Smooth muscle cell of the umbilical artery (primary cell): ENCODE data around the gene TPP2. TPM values are rescaled to one million over a fixed set of nuclear protein-coding genes. Genes with fewer than 3 reads are reported as not detected.

Source experiments
- total RNA-seq: library from RNA; depleted of rRNA; stranded (reverse); fragments of >200 nt; gene quantifications from 2 replicates; pipeline ENCODE4 v1.2.3, GENCODE V29; 2014

Gene TPP2
- total RNA-seq: 41.0 and 76.9 TPM in 2 replicates

GRCh38 chr13:102596147-102597028 is at the start of gene TPP2:
Gene TPP2, plus strand, starts transcription at chr13:102596986. Its CDS starts 53 bp downstream, at chr13:102597039.

GRCh38 chr13:102694937-102695336 is 98.2 kb downstream of the TPP2 start, which contains the start of gene METTL21C:
Gene METTL21C, minus strand, starts transcription at chr13:102695044. Its CDS starts 546 bp downstream, at chr13:102694498.

Other genes starting within 250 kb of the TPP2 start
- under 0.01 TPM in 1 of 2 replicates, not detected in the other for gene FGF14, start 194.9 kb upstream of the TPP2 start, total RNA-seq
- not detected in 2 replicates for gene METTL21C, start 98.1 kb downstream of the TPP2 start, total RNA-seq
- gene TEX30, start 176.8 kb downstream of the TPP2 start, total RNA-seq: 13.1 and 20.9 TPM in 2 replicates
- gene POGLUT2, start 202.0 kb downstream of the TPP2 start, total RNA-seq: 68.9 and 74.7 TPM in 2 replicates
- 31.8 and 44.9 TPM in 2 replicates for gene BIVM, start 202.1 kb downstream of the TPP2 start, total RNA-seq
- 84.1 and 106 TPM in 2 replicates for gene ERCC5, start 249.0 kb downstream of the TPP2 start, total RNA-seq